Body of pancreas (tissue), 4 donors: ENCODE results near the gene ZBED1. TPM values are rescaled to one million over a fixed set of nuclear protein-coding genes. Genes with fewer than 3 reads are reported as not detected.

Experiments
- ATAC-seq: fragments of 150-250 bp; one replicate; pipeline ENCODE4 v1.9.1; 2016
- DNase-seq, 4 donors: peaks; one replicate each; pipeline ENCODE4 v3.0.0-alpha.2; 2019
- H3K27ac ChIP-seq, 4 donors: fragments of 200-600 bp; sonication (generic); 1 replicate in 3 of 4; 2 replicates in 1 of 4; pipeline versions ENCODE4 v1.5.1 to v1.6.1; 2016 to 2019; ENCODE audit warnings: mild to moderate bottlenecking in 1 of 4, mixed read lengths in 1 of 4, moderate library complexity in 1 of 4
- H3K27me3 ChIP-seq, 2 donors: fragments of 200-600 bp; sonication (generic); one replicate each; pipeline ENCODE4 v1.6.0; 2016; ENCODE audit warnings: mild to moderate bottlenecking in 1 of 2
- H3K36me3 ChIP-seq, 2 donors: fragments of 200-600 bp; sonication (generic); replicated peaks in 1 of 2; 2 replicates each; pipeline ENCODE4 v1.5.1; 2016; ENCODE audit warnings: low read depth in 2 of 2; ENCODE audit not compliant: insufficient read depth in 1 of 2
- H3K4me1 ChIP-seq: fragments of 200-600 bp; sonication (generic); one replicate; pipeline ENCODE4 v1.6.0; 2016
- H3K4me3 ChIP-seq, 2 donors: fragments of 200-600 bp; sonication (generic); 1 replicate in 1 of 2; 2 replicates in 1 of 2; pipeline ENCODE4 v1.5.1; 2016 to 2019
- H3K9me3 ChIP-seq, 3 donors: fragments of 200-600 bp; sonication (generic); 1 replicate in 2 of 3; 2 replicates in 1 of 3; pipeline ENCODE4 v1.5.1; 2016
- CTCF ChIP-seq, 7 experiments: fragments of 450-650 bp in 4 of 7; fragments of 200-600 bp in 3 of 7; sonication (generic) in 3 of 7; IDR thresholded peaks; one replicate each; pipeline ENCODE4 v1.5.1; 2016 to 2019; ENCODE audit warnings: antibody characterized with exemption in 7 of 7
- POLR2A ChIP-seq, 3 donors: fragments of 450-650 bp; IDR thresholded peaks; one replicate each; pipeline ENCODE4 v1.6.1; 2016; ENCODE audit warnings: antibody characterized with exemption in 3 of 3, mild to moderate bottlenecking in 2 of 3
- WGBS, 2 donors: methylation state at CpG; one replicate each; pipeline ENCODE4 v1.1.5; 2017; 5-methylcytosine and 5-hydroxymethylcytosine counted together
- intact Hi-C: fragments of 100-400 bp; cut with DNase I; formaldehyde crosslinking; loops from one replicate; pipeline ENCODE4 v1.15.1; 2023
- total RNA-seq, 2 donors: library from RNA; depleted of rRNA; stranded (reverse); fragments of >200 nt; gene quantifications; one replicate each; pipeline ENCODE4 v1.1.0, GENCODE V29; 2016

The ZBED1 gene
- total RNA-seq, 2 donors from 2014 or later = 35.5 to 39.2 TPM

GRCh38 chrX:2439613-2440012 is 61.2 kb downstream of the ZBED1 start:
- TF ChIP-seq POLR2A (IDR thresholded peaks at IDR 0.05) (no peak), CTCF (IDR thresholded peaks at IDR 0.05) (no peak)
- Histone ChIP-seq H3K36me3 (peaks cover 0 to 2% of the 10 kb centered on the region in 2 donors), H3K27me3 (no peaks in the 10 kb centered on the region), H3K4me1 (no peaks in the 10 kb centered on the region), H3K27ac (no peak overlapping the region), H3K4me3 (no peak overlapping the region), H3K9me3 (no peaks in the 10 kb centered on the region)
- ATAC-seq = no peak
- intact Hi-C loops = no loop called here
- WGBS, 2 donors = 91 to 98% methylated on average over 3 to 8 of the region's 8 CpGs
- no peak for DNase-seq

Other genes starting within 250 kb of the ZBED1 start
- gene DHRSX, start within 50 bp of the ZBED1 start, total RNA-seq = 10 to 100 TPM; 14.8 to 46.5 TPM
- 100 to 1,000 TPM; 126 to 183 TPM for gene CD99, start 190.3 kb upstream of the ZBED1 start, total RNA-seq